Stomach smooth muscle (tissue), 2 donors: ENCODE measurements around the gene SDHC.

Experiments used
- H3K27ac ChIP-seq: one replicate; pipeline ENCODE4 v1.7.0; 2013; ENCODE audit warnings: mild to moderate bottlenecking, low read length, inconsistent platforms
- H3K27me3 ChIP-seq, 2 donors: one replicate each; pipeline ENCODE4 v1.7.0; 2013; ENCODE audit warnings: low read length in 2 of 2; ENCODE audit not compliant: insufficient read depth in 2 of 2, control insufficient read depth in 1 of 2
- H3K36me3 ChIP-seq, 2 donors: one replicate each; pipeline ENCODE4 v1.7.0; 2013; ENCODE audit warnings: low read length in 2 of 2; ENCODE audit not compliant: control insufficient read depth in 2 of 2, insufficient read depth in 2 of 2
- H3K4me1 ChIP-seq: one replicate; pipeline ENCODE4 v1.7.0; 2013; ENCODE audit warnings: low read length; ENCODE audit not compliant: control insufficient read depth, insufficient read depth
- H3K4me3 ChIP-seq, 2 donors: one replicate each; pipeline ENCODE4 v1.7.0; 2013; ENCODE audit warnings: low read length in 2 of 2
- H3K9ac ChIP-seq, 2 donors: one replicate each; pipeline ENCODE4 v1.7.0; 2013; ENCODE audit warnings: low read length in 2 of 2, mild to moderate bottlenecking in 1 of 2
- H3K9me3 ChIP-seq, 2 donors: one replicate each; pipeline ENCODE4 v1.7.0; 2013; ENCODE audit warnings: low read length in 2 of 2; ENCODE audit not compliant: control insufficient read depth in 2 of 2
- donor health status: healthy.
- donor health status: Pancreatic carcinoma.

Gene SDHC

GRCh38 chr1:161314201-161314981, at the start of gene SDHC:
TSS of gene SDHC (plus strand) at chr1:161314381. CDS start at chr1:161314406, 25 bp downstream.
- peaks cover 13% of the 10 kb centered on the region for H3K4me1 ChIP-seq
- peak within 1 kb of the TSS; percentile 93 for H3K27ac ChIP-seq
- H3K9me3 ChIP-seq, result no peaks in the 10 kb centered on the region
- H3K36me3 ChIP-seq, result no peaks in the 10 kb centered on the region
- peak within 1 kb of the TSS; percentile 82 to 97 for H3K4me3 ChIP-seq
- peak within 1 kb of the TSS; percentile 99 to 100 for H3K9ac ChIP-seq
- no peaks in the 10 kb centered on the region for H3K27me3 ChIP-seq

- Histone ChIP-seq H3K4me1 (peaks cover 30% of the 10 kb centered on the region), H3K9me3 (no peaks in the 10 kb centered on the region), H3K27me3 (no peaks in the 10 kb centered on the region), H3K9ac (no peak overlapping the region), H3K4me3 (no peak overlapping the region), H3K36me3 (no peaks in the 10 kb centered on the region), H3K27ac (no peak overlapping the region)
Measured at GRCh38 chr1:161265305-161265704, 48.9 kb upstream of the SDHC start.

DNA sequence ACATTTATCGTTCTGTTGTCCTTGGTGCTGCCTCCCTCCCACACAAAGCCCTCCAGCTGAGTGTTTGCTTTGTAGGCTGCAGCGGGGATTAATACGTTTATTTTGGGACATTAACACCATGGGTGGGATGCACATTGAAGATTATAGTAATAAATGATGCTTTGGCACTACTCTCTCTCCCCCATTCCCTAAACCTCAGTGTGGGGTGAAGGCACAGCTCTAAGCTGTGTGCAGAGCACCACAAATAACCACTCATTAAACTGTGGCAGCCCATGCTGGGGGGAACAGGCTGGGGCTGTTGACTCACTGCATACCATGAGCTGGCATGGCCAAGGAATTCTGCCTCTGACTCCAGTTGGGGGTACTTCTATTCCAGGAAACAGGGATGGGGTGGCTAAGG, 48.0 kb upstream of the SDHC start:
- Histone ChIP-seq H3K27ac (peak overlapping the region; percentile 66), H3K9me3 (no peaks in the 10 kb centered on the region), H3K4me3 (peak overlapping the region; percentile 11 to 35), H3K4me1 (peaks cover 24% of the 10 kb centered on the region), H3K27me3 (no peaks in the 10 kb centered on the region), H3K36me3 (no peaks in the 10 kb centered on the region), H3K9ac (no peak overlapping the region)

- Histone ChIP-seq H3K4me1 (peaks cover 18% of the 10 kb centered on the region), H3K4me3 (peak overlapping the region in 1 of 2 donors; percentile 34), H3K9me3 (no peaks in the 10 kb centered on the region), H3K36me3 (no peaks in the 10 kb centered on the region), H3K9ac (peak overlapping the region; percentile 29 to 46), H3K27me3 (no peaks in the 10 kb centered on the region), H3K27ac (peak overlapping the region; percentile 66)
Measured at GRCh38 chr1:161266836-161267235, 47.3 kb upstream of the SDHC start.

DNA sequence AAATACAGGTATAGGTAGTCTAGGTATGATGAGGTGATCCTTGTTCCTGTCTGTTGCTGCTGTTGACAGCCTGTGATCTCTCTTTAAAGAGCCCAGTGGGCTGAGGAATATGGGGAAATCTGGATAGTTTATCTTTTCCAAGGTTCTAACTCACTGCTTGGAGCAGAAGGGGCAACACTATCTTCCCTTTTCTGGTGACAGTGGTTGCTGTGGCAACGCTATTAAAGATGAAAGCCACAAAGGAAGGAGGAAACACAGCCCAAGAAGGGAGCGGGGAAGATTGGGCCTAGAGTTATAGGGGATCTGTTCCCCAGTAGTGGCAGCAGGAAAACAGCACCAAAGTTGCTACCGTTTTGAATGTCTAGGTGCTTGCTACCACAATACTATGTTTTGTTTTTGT, 46.9 kb upstream of the SDHC start:
- H3K4me3 ChIP-seq, result no peak overlapping the region
- H3K27ac ChIP-seq, result peak overlapping the region; percentile 66

DNA sequence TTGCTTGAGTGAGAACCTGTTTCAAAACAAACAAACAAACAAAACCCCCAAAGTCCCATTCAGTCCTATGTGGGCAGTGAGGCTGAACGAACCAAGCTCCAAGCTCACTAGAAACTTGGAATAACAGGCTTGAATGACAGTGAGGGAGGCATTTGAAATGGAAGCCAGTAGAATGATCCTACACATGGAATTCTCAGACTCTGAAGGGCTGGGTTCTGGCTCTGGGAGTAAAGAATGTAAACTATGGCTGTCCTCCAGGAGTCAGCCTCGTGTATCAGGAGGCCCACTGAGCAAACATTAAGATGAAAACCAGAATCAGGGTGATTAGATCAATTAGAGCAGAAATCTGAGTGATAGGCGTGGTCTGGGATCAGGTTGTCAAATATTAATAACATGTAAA, 40.8 kb upstream of the SDHC start:
- H3K36me3 ChIP-seq, result no peaks in the 10 kb centered on the region
- H3K4me3 ChIP-seq, result no peak overlapping the region
- no peaks in the 10 kb centered on the region for H3K27me3 ChIP-seq
- no peak overlapping the region for H3K9ac ChIP-seq
- no peak overlapping the region for H3K27ac ChIP-seq
- no peaks in the 10 kb centered on the region for H3K9me3 ChIP-seq
- H3K4me1 ChIP-seq, result peaks cover 10% of the 10 kb centered on the region

More for the DNA sequence above, 46.9 kb upstream of the SDHC start:
- H3K4me1 ChIP-seq, result peaks cover 16% of the 10 kb centered on the region
- peak overlapping the region in 1 of 2 donors; percentile 29 for H3K9ac ChIP-seq
- H3K27me3 ChIP-seq, result no peaks in the 10 kb centered on the region
- no peaks in the 10 kb centered on the region for H3K36me3 ChIP-seq
- H3K9me3 ChIP-seq, result no peaks in the 10 kb centered on the region

GRCh38 chr1:161274874-161275273, 39.3 kb upstream of the SDHC start:
- Histone ChIP-seq H3K27ac (no peak overlapping the region), H3K9me3 (no peaks in the 10 kb centered on the region), H3K9ac (no peak overlapping the region), H3K4me1 (peaks cover 10% of the 10 kb centered on the region), H3K36me3 (no peaks in the 10 kb centered on the region), H3K27me3 (no peaks in the 10 kb centered on the region), H3K4me3 (no peak overlapping the region)

DNA sequence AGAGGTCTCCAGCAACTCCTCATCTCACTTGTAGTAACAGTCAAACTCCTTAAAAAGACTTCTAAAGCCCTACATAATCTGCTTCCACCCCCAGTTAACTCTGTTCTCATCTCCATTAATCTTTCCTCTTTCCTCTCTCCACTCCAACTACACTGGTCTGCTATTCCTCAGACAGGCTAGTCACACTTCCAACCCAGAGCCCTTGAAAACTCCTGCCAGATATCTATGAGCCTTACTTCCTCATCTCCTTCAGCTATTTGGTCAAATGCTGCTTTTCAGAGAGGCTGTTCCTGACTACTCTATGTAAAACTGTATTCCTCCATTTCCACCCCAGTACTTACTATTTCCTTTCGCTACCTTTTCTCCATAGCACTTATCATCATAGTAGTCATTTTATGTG, 31.2 kb upstream of the SDHC start:
- no peak overlapping the region for H3K27ac ChIP-seq
- H3K4me1 ChIP-seq, result no peaks in the 10 kb centered on the region
- H3K4me3 ChIP-seq, result no peak overlapping the region
- peaks cover 0 to 3% of the 10 kb centered on the region in 2 donors for H3K36me3 ChIP-seq
- no peak overlapping the region for H3K9ac ChIP-seq
- H3K27me3 ChIP-seq, result no peaks in the 10 kb centered on the region
- no peaks in the 10 kb centered on the region for H3K9me3 ChIP-seq

- Histone ChIP-seq H3K9me3 (no peaks in the 10 kb centered on the region), H3K27me3 (no peaks in the 10 kb centered on the region), H3K9ac (no peak overlapping the region), H3K4me3 (no peak overlapping the region), H3K36me3 (peaks cover 0 to 3% of the 10 kb centered on the region in 2 donors), H3K27ac (no peak overlapping the region), H3K4me1 (no peaks in the 10 kb centered on the region)
Measured at GRCh38 chr1:161285113-161285512, 29.1 kb upstream of the SDHC start.

DNA sequence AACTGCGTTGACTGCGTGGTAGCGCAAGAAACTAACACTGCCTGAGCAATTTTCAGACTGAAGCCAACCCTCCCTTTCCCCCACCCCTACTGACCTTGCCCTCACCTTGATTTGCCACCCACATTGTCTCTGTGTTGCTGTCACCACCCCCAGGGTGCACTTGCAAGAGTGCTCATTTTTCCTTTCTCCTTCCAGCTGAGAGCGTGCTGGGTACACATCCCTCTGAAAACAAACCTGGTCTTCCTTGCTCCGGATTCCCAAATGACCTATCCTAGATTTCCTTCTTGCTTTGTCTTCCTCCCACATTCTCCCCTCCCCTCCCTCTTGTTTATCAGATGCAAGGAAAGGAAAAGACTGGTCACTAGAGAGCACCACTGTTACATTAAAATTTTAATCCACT, 28.7 kb upstream of the SDHC start:
- H3K27ac ChIP-seq, result no peak overlapping the region
- H3K9me3 ChIP-seq, result no peaks in the 10 kb centered on the region
- H3K36me3 ChIP-seq, result peaks cover 0 to 3% of the 10 kb centered on the region in 2 donors

GRCh38 chr1:161287482-161288054, 26.6 kb upstream of the SDHC start:
- H3K9me3 ChIP-seq, result no peaks in the 10 kb centered on the region
- H3K4me3 ChIP-seq, result no peak overlapping the region
- H3K4me1 ChIP-seq, result no peaks in the 10 kb centered on the region
- H3K27me3 ChIP-seq, result no peaks in the 10 kb centered on the region
- H3K27ac ChIP-seq, result no peak overlapping the region
- H3K36me3 ChIP-seq, result peaks cover 0 to 3% of the 10 kb centered on the region in 2 donors
- no peak overlapping the region for H3K9ac ChIP-seq

More for the DNA sequence above, 28.7 kb upstream of the SDHC start:
- H3K27me3 ChIP-seq, result no peaks in the 10 kb centered on the region
- H3K9ac ChIP-seq, result no peak overlapping the region
- H3K4me3 ChIP-seq, result no peak overlapping the region
- H3K4me1 ChIP-seq, result no peaks in the 10 kb centered on the region
